HEK293T (cell line): ENCODE measurements around the gene GTF2IRD1.

Experiments used
- HDGF ChIP-seq: fragments of 450-650 bp; IDR thresholded peaks from 2 replicates; pipeline ENCODE4 v1.6.1; 2017; ENCODE audit warnings: antibody characterized with exemption, borderline replicate concordance
- SP1 ChIP-seq: fragments of 450-650 bp; IDR thresholded peaks from 2 replicates; pipeline ENCODE4 v1.6.1; 2017
- SUZ12 ChIP-seq: fragments of 450-650 bp; IDR thresholded peaks from 2 replicates; pipeline ENCODE4 v1.6.1; 2016; ENCODE audit warnings: mild to moderate bottlenecking

- TF ChIP-seq SP1 (no peak), HDGF (no peak), SUZ12 (no peak)
These were observed 144.9 kb downstream of the GTF2IRD1 start for GRCh38 chr7:74598558-74598957.
